Measurements from ENCODE around the gene PTPRC.

The PTPRC gene

DNA sequence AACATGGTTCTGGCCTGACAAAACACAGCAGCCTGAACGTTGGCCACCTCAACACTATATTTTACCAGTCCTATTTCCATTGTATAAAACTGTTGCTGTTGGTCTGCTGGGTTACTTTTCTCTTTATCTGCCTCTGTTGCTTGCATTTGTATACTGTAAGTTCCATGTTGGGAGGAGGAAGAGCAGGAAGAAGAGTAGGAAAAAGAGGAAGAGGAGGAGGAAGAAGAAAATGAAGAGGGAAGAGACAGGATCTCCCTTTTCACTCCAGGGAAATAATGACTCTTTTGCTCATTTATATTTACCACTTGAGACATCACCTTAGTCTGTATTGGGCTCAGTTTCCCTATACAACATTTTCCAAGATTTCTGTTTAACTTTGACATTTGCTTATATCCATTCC is 134.2 kb downstream of the PTPRC start:
- Histone ChIP-seq H3K4me1 (ENCODE audit: insufficient read depth, low read length, severe bottlenecking) (peaks cover 21% of the 10 kb centered on the region), H3K9ac (ENCODE audit: low read length) (no peak overlapping the region), H3K4me2 (ENCODE audit: low read length) (no peak overlapping the region), H3K4me3 (ENCODE audit: low read depth, low read length, poor library complexity, severe bottlenecking) (no peak overlapping the region), H3K9me2 (ENCODE audit: low read depth, low read length) (no peaks in the 10 kb centered on the region), H3F3A (ENCODE audit: insufficient read depth, low read length) (no peaks in the 10 kb centered on the region), H2AFZ (ENCODE audit: low read length) (no peak overlapping the region), H3K36me3 (ENCODE audit: insufficient read depth, low read length) (no peaks in the 10 kb centered on the region), H3K9me3 (ENCODE audit: low read length) (no peaks in the 10 kb centered on the region), H4K20me1 (ENCODE audit: insufficient read depth, low read length) (no peaks in the 10 kb centered on the region), H3K79me2 (ENCODE audit: insufficient read depth, low read length) (no peaks in the 10 kb centered on the region), H3K27ac (ENCODE audit: low read depth, low read length, poor library complexity, severe bottlenecking) (no peak overlapping the region), H3K27me3 (ENCODE audit: insufficient read depth, low read length) (no peaks in the 10 kb centered on the region)
- no peak for TF ChIP-seq EZH2 (IDR thresholded peaks at IDR 0.05; ENCODE audit: borderline replicate concordance, low read length)
- TF ChIP-seq, protein P1, sequence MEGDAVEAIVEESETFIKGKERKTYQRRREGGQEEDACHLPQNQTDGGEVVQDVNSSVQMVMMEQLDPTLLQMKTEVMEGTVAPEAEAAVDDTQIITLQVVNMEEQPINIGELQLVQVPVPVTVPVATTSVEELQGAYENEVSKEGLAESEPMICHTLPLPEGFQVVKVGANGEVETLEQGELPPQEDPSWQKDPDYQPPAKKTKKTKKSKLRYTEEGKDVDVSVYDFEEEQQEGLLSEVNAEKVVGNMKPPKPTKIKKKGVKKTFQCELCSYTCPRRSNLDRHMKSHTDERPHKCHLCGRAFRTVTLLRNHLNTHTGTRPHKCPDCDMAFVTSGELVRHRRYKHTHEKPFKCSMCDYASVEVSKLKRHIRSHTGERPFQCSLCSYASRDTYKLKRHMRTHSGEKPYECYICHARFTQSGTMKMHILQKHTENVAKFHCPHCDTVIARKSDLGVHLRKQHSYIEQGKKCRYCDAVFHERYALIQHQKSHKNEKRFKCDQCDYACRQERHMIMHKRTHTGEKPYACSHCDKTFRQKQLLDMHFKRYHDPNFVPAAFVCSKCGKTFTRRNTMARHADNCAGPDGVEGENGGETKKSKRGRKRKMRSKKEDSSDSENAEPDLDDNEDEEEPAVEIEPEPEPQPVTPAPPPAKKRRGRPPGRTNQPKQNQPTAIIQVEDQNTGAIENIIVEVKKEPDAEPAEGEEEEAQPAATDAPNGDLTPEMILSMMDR (IDR thresholded peaks at IDR 0.05; ENCODE audit: low read length) = no peak

DNA sequence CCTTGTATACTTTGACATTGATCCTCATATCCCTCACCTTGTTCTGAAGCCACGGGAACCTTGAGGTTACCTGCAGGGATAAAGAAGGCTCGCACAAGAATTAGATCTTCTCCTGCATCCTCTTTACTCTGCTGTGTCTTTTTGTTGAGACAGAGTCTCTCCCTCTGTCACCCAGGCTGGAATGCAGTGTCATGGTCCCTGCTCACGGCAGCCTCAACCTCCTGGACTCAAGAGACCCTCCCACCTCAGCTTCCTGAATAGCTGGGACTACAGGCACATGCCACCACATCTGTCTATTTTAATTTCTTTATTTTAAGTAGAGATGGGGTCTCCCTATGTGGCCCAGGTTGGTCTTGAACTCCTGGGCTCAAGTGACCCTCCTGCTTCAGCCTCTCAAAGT is 134.7 kb downstream of the PTPRC start:
- Histone ChIP-seq H3K4me1 (ENCODE audit: insufficient read depth, low read length, severe bottlenecking) (peaks cover 21% of the 10 kb centered on the region), H2AFZ (ENCODE audit: low read length) (no peak overlapping the region), H3K27ac (ENCODE audit: low read depth, low read length, poor library complexity, severe bottlenecking) (no peak overlapping the region)

DNA sequence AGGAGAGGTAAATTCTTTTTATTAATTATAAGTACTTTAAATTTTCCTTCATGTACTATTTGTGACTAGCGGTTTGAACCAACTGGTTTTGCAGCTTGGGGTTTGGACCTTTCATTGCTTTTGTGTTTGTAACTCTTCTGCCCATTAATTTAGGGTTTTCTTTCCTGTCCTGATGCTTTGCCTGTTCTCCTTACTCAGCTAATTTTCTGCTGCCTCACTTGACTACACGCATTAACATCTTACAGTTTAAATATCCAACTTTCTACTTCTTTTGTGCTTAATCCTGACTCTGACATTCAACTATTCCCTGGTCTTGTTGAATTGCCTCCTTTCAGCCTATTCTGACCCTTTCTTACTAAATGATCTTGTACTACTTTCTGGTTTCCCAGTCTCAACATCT is 135.6 kb downstream of the PTPRC start:
- H4K20me1 ChIP-seq (ENCODE audit: insufficient read depth, low read length) = no peaks in the 10 kb centered on the region
- no peaks in the 10 kb centered on the region for H3K9me2 ChIP-seq (ENCODE audit: low read depth, low read length)
- H3F3A ChIP-seq (ENCODE audit: insufficient read depth, low read length) = no peaks in the 10 kb centered on the region
- H3K36me3 ChIP-seq (ENCODE audit: insufficient read depth, low read length) = no peaks in the 10 kb centered on the region
- H3K4me1 ChIP-seq (ENCODE audit: insufficient read depth, low read length, severe bottlenecking) = peaks cover 21% of the 10 kb centered on the region
- no peak for TF ChIP-seq EZH2 (IDR thresholded peaks at IDR 0.05; ENCODE audit: borderline replicate concordance, low read length)
- TF ChIP-seq, protein P1 (IDR thresholded peaks at IDR 0.05; ENCODE audit: low read length) = no peak
- no peak overlapping the region for H3K27ac ChIP-seq (ENCODE audit: low read depth, low read length, poor library complexity, severe bottlenecking)
- H3K4me3 ChIP-seq (ENCODE audit: low read depth, low read length, poor library complexity, severe bottlenecking) = no peak overlapping the region
- no peaks in the 10 kb centered on the region for H3K79me2 ChIP-seq (ENCODE audit: insufficient read depth, low read length)
- no peaks in the 10 kb centered on the region for H3K9me3 ChIP-seq (ENCODE audit: low read length)
- H3K4me2 ChIP-seq (ENCODE audit: low read length) = no peak overlapping the region
- no peak overlapping the region for H2AFZ ChIP-seq (ENCODE audit: low read length)
- H3K27me3 ChIP-seq (ENCODE audit: insufficient read depth, low read length) = no peaks in the 10 kb centered on the region
- H3K9ac ChIP-seq (ENCODE audit: low read length) = no peak overlapping the region

More for the DNA sequence above, 134.7 kb downstream of the PTPRC start:
- no peaks in the 10 kb centered on the region for H3K27me3 ChIP-seq (ENCODE audit: insufficient read depth, low read length)
- no peak overlapping the region for H3K4me2 ChIP-seq (ENCODE audit: low read length)
- no peaks in the 10 kb centered on the region for H4K20me1 ChIP-seq (ENCODE audit: insufficient read depth, low read length)
- no peaks in the 10 kb centered on the region for H3K9me2 ChIP-seq (ENCODE audit: low read depth, low read length)
- TF ChIP-seq EZH2 (IDR thresholded peaks at IDR 0.05; ENCODE audit: borderline replicate concordance, low read length) = no peak
- TF ChIP-seq, protein P1 (IDR thresholded peaks at IDR 0.05; ENCODE audit: low read length) = no peak
- H3K9ac ChIP-seq (ENCODE audit: low read length) = no peak overlapping the region
- H3K4me3 ChIP-seq (ENCODE audit: low read depth, low read length, poor library complexity, severe bottlenecking) = no peak overlapping the region
- H3K36me3 ChIP-seq (ENCODE audit: insufficient read depth, low read length) = no peaks in the 10 kb centered on the region
- H3F3A ChIP-seq (ENCODE audit: insufficient read depth, low read length) = no peaks in the 10 kb centered on the region
- no peaks in the 10 kb centered on the region for H3K79me2 ChIP-seq (ENCODE audit: insufficient read depth, low read length)
- H3K9me3 ChIP-seq (ENCODE audit: low read length) = no peaks in the 10 kb centered on the region

Data from OCI-LY1 (cell line).